GM19238 (cell line): ENCODE measurements around the gene COX19.
"Not testable (repeated sequence)": the region's sequence is repeated elsewhere in the genome, so short reads cannot be mapped to it uniquely, and the experiment has no call there.

Experiments
- DNase-seq: peaks from one replicate; pipeline ENCODE4 v3.0.0; 2011; ENCODE audit warnings: low spot score; ENCODE audit not compliant: insufficient read length

COX19 gene

DNA sequence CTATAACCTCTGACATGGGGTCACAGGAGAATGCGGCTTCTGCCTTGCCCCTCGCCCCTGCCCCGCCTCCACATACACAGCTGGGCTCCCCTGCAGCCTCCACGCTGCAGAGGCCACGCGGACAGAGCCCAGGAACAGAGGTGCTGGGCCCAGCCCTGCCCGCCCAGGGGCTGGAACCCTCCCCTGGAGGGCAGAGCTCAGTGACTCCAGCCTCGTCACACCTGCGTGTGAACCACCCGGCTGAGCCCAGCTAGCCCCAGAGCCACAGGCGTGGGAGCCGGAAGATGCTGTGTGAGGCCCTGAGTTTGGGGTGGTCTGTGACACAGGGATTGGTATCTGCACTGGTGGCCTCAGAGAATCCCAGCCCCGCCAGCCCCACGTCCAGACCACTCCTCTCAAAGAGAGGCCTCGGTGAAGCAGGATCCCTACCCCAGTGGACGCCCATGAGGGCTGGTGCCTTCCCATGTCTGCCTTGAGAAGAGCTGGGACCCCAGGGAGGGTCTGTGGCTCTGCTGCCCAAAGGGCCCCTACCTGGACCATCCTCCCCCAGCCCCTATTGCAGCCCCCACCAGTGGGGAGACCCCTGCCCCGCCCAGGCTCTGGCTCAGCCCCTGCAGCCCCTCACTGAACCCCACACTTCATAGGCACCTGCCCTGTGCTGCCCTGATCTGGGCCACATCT is 12.8 kb downstream of the COX19 start:
- no peak for DNase-seq

DNA sequence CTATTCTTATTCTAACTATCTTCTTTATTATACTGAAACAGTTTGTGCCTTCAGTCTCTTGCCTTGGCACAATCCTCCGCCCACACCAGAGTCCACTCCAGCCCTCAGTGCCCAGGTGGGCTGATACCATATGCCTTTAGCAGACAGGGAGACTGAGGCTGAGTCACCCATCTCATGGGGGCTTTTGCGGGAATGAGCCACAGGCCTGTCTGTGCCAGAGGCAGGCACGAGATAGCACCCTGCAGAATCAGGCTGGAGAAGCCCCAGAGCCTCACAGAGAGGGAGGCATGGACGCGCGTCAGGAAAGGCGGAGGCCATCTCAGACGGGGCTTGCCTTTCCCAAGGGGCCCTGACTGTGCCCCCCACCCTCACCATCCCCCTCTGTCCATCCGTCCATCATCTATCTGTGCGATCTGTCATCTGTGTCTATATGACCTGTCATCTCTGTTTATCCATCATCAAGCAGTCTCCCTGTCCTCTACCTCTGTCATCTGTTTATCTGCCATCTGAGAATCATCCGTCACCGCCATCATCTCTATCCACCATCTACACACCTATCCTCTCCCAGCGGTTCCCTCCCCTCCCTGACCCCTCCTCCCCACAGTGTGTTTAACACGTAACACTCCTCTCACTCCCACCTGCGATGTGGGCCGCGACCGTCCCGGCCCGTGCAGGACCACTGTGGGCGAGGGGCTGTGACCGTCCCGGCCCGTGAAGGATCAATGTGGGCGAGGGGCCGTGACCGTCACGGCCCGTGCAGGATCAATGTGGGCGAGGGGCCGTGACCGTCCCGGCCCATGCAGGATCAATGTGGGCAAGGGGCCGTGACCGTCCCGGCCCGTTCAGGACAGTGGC is 13.6 kb downstream of the COX19 start:
- DNase-seq, result no peak

DNA sequence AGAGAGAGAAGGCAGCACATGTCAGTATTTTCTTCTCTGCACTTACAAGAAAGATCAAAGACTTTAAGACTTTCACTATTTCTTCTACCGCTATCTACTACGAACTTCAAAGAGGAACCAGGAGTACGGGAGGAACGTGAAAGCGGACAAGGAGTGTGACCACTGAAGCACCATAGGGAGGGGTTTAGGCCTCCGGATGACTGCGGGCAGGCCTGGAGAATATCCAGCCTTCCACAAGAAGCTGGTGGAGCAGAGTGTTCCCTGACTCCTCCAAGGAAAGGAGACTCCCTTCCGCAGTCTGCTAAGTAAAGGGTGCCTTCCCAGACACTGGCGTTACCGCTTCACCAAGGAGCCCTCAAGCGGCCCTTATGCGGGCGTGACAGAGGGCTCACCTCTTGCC is 14.4 kb downstream of the COX19 start:
- not testable (repeated sequence) for DNase-seq

DNA sequence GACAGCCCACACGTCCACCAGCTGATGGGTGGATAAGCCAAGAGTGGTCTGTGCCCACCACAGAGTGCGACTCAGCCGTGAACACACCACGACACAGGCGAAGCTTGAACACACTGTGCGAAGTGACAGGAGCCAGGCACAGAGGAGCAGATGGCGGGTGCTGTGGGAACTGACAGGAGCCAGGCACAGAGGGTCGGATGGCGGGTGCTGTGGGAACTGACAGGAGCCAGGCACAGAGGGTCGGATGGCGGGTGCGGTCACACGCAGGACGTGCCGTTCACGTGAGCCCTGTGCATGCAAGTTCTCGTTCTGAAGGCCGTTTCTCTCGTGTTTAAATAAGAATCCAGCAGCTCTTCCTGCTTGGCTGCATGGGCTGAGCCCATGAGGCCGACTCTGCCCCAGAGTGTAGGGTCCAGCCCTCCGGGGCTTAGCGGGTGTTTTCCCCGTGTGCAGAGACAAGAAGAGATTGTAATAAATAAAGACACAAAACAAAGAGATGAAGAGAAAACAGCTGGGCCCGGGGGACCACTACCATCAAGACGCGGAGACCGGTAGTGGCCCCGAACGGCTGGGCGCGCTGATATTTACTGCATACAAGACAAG is 15.0 kb downstream of the COX19 start:
- no peak for DNase-seq

GRCh38 chr7:959740-960139 is 15.6 kb downstream of the COX19 start:
- DNase-seq, result not testable (repeated sequence)

- no peak for DNase-seq
Observed at GRCh38 chr7:959271-959670, 16.1 kb downstream of the COX19 start.

GRCh38 chr7:958221-959200 is 16.8 kb downstream of the COX19 start:
- DNase-seq, result no peak

- DNase-seq, result no peak
Observed at GRCh38 chr7:957418-958220, 17.7 kb downstream of the COX19 start.

DNA sequence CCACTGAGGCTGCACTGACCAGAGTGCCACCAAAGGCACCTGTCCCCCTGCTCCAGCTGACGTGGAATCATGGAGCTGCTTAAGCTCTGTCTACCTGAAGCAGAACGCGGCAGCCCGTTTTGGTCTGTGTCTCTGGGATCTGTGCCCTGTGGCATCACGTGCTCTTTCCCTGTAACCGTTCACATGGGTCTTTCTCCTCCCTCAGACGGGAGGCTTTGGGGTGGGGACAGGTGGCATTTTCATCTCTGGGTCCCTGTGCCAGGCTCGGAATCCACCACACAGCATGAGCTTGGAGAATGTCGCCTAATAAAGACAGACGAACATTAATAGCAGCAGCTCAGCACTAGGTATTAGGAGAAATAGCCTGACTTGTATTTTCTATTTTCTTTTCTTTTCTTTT is 19.3 kb downstream of the COX19 start:
- no peak for DNase-seq

GRCh38 chr7:954330-955238 is 20.8 kb downstream of the COX19 start, which contains the start of gene ADAP1:
ADAP1 (minus strand) TSS chr7:954680; CDS start chr7:954477, 203 bp downstream.
- DNase-seq, result peak; percentile 79

- no peak for DNase-seq
Observed at GRCh38 chr7:953547-954327, 21.6 kb downstream of the COX19 start.

GRCh38 chr7:952548-953441 is 22.6 kb downstream of the COX19 start:
- DNase-seq, result no peak

DNA sequence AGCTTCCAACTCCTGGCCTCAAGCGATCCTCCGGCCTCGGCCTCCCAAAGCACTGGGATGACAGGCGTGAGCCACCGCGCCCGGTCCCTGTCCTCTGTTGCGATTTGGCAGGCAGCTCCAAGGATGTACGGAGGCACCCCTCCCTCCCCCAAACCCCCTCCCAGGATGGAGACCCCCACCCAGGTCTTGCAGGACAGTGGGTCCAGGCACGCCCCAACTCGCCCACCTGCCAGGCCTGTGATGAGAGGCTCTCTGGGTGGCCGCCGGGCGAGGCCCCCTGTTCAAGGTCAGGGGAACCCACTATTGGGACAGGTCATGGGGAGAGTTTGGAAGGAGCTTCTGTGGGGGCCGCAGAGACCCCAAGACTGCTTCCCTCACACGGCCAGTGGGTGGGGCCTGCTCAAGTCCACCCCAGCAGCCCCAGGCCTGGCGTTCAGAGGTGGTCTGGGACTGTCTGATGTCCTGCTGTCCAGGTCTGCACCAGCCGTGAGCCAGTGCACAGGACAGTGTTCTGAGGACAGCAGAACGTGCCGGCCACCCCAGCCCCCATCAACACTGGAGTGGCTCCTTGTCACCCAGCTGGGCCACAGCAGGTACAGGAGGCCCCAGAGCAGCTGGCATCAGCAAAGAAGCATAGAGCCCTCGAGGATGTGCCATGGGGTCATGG is 23.3 kb downstream of the COX19 start:
- no peak for DNase-seq

GRCh38 chr7:949021-949934 is 26.1 kb downstream of the COX19 start:
- DNase-seq, result no peak

- DNase-seq, result no peak
Observed at GRCh38 chr7:947391-948210, 27.7 kb downstream of the COX19 start.
